Brain pericyte (primary cell): ENCODE data around the gene FBP1.
"Not testable (repeated sequence)": the region's sequence is repeated elsewhere in the genome, so short reads cannot be mapped to it uniquely, and the experiment has no call there.

Experiments
- DNase-seq: peaks from one replicate; pipeline ENCODE4 v3.0.0-alpha.2; 2012; ENCODE audit warnings: low read depth, low spot score

The FBP1 gene

DNA sequence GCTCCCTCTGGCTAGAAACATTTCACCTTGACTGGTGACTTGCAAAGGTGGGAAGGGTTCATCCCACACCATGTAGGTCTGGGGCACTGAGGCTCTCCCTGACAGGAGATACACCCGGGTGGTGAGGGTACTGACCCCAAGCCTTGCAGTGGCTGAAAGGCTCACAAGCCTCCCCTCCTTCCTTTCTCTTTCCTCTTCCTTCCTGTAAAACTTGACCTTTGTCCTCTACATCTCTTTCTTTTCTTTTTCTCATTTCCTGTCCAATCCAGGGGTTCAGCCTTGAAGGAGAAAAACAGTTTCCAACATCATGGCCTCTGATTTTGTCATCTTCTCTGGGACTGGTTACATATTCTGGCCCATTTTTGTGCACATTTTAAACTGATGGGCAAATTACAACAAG, 62.3 kb downstream of the FBP1 start:
- DNase-seq = no peak

DNA sequence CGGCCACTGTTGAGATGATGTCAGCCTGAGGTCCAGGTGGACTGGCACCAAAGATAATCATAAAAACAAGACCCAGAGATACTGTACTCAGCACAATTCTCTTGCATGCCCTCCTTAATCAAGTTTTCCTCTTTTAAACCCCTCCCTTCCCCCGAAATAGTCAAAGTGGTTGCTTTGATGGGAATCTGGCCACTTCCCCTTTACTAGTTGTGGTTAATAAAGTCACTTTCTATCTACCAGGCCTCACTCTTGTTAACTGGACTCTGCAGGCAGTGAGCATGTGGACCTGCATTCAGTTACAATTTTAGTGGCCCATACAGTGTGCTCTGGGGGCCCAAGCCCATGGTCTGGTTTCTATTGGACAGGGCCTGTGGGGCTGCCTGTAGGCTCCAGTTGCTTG, 63.2 kb downstream of the FBP1 start:
- DNase-seq = no peak

DNA sequence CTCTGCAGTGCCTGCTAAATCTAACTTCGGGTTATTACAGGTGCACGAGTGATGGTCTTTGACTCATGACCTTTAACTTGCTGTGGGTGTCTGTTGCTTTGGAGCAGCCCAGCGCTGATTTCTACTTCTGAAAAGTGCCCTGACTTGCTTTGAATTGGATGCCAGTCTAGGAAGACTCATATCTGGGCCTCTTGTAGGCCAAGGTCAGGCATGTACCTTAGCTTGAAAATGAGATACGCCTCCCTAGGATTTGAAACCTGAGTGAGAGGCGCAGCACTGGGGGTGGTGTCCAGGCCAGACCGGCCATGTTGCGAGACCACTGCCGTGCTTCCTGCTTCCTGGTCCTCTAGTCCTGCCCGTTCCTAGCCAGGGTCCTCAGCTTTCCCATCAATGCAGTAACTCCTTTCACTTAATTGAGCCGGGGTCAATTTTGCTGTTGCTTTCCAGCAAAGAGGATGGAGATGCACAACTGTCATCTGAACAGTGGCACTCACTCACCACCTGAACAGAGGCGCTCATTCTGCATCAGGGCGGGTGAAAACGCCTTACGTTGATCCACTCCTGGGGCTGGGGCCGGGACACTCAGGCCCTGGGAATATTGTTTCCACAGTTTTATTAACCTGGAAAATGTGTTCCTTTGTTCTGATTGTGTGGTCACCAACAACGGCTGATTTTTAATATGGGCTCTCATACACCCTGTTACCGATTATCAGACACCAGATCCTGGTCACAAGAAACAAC, 70.2 kb downstream of the FBP1 start:
- DNase-seq = no peak

DNA sequence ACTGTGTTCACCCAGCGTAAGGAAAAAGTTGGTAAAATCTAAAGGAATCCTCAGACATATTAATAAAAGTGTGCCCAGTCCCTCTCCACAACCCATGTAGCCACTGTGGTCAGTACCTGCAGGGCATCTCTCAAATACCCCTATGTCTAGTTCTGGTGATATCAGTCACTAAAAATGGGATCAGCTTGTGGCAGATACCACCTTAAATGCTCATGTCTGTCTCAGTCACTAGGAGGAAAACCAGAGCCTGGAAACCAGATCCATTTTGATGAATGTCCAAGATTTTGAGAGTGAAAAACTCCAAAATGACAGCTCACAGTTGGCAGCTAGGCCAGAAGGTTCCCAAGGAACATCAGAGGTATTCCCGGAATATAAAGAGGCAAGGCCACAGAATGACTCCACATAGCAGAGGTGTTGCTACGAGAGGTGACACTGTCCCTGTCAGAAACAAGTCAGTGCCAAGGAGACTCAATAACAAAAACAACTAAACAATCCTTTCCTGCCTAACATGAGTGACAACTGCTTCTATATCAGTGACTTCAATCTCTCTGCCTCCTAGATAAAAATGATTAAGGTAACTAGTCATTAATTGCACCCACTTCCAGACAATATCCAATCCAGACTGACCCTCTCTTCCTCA, 70.9 kb downstream of the FBP1 start:
- DNase-seq = no peak

DNA sequence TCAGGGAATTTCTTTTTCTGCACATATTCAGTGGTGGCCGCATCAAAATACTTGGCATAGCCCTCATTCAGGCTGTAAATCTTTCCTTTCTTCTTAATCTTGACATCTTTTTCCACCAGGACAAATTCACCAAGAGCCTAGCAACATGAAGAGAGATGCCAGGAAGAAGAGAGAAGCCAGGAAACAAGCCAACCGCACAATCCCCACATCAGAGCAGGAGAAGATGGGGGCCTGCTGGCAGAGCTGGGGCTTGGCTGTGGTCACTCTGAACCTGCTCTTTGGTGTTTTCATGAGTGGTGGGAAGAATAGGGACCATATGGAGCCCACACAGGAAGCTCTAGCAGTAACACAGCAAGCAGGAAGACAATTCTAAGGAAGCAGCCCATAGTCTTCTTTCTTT, 72.0 kb downstream of the FBP1 start:
- no peak for DNase-seq

DNA sequence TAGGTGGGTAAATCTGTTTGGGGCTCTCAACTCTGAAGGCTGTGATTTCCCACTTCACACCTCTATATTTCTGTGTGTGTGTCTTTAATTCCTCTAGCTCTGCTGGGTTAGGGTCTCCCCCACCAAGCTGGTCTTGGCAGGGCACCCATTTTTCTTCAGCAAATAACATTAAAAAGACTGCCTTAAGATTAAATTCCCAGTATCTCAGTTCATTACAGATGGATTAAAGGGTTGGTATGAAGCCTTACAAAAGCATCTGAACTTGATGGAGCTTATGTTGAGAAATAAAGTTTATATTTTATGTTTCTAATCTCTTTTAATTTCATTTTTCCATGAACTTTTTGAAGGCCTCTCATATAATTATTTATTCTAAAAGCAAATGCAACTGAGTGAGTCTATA, 72.8 kb downstream of the FBP1 start:
- no peak for DNase-seq

DNA sequence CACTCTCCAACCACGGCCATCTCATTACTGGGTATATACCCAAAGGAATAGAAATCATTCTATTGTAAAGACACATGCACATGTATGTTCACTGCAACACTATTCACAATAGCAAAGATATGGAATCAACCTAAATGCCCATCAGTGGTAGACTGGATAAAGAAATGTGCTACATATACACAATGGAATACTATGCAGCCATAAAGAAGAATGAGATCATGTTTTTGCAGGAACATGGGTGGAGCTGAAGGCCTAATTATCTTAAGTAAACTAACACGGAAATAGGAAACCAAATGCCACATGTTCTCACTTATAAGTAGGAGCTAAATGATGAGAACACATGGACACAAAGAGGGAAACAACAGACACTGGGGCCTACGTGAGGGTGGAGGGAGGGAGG, 75.0 kb downstream of the FBP1 start:
- DNase-seq = not testable (repeated sequence)

DNA sequence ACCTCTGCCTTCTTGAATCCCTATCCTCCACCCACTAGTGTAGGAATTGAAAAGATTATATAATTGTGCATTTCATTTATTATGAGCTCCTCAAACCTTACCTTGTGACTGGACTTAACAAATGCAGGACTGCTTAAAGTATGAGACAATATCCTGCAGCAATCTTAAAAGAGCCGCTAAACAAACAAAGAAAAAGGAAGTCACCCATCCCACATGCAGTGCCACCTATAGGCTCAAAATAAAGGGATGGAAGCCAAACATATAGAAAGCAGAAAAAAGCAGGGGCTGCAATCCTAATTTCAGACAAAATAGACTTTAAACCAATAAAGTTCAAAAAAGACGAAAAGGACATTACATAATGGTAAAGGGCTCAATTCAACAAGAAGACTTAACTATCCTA, 75.8 kb downstream of the FBP1 start:
- DNase-seq = no peak

DNA sequence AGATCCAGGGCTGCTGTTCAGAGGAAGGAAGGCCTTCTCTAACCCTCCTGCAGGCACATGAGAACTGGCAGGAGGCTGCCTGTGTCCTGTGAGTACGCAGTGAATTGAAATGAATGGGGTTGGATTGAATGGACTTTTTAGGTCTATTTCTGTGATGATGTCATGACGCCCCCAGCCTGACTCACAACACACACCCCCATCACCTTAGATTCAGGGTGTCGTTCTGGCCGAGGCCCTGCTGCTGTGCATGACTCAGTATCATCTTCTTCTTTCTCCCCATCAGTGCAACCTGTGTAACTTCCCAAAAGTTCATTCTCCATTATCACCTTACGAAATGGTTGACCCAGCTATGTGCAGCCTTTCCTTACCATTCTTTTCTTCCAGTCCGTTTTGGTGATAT, 79.1 kb downstream of the FBP1 start:
- DNase-seq = no peak

DNA sequence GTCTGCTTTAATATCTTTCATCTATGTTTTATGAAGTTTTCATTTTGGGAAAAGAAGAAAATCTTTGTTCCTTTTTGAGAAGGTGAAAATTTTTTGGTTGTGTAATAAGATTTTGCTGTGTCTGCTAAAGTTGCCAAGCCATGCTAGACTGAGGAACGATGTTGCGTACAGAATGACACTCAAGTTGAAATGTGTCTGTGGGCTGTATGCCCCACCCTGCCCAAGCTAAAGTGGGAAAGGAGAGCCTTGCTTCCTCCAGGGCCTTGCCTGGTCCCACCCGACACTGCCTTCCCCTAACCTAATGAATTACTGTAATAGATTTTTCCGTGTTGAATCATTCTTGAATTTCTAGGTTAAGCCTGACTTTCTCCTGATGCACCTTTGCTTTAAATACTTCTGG, 81.9 kb downstream of the FBP1 start:
- no peak for DNase-seq

DNA sequence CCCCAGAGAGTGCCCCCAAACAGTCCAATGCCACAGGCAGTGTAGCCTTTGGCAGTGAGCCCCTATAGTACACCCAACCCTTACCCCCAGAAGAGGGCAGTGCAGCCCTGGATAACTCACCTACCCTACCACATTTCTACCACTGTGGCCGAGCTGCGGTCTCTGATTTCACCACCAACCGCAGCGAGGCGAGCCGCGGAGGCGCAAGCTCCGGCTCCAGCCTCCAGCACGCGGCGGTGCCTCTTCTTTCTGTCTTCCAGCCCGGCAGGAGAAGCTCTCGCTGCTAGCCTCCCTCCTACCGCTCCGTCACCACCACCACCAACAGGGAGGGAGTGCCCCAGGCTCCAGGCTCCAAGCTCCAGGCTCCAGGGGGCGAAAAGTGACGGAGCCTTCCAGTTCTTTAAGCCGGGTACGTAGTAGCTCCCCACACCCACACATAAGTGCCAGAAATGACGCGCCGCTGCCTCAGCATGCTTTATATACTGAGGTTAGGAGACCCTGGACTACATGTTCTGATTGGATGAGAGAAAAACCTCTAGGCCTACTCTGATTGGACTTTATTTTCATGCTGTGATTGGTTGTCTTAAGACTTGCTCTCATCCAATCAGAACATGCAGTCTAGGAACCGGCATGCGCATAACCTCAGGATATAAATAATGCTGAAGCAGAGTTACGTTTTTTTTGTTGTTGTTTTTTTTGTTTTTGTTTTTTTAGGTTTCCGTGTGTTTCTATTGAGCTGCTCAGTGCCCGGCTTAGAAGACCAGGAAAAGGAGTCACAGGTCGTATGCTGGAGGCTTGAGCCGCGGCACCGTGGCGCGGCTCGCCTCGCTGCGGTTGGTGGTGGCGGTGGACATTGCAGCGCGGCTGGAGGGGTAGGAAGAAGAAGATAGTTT, 84.6 kb downstream of the FBP1 start, which contains the start of gene PCAT7:
TSS of gene PCAT7 (plus strand) at position 645 of the 893 bp plus-strand sequence.
- no peak for DNase-seq

DNA sequence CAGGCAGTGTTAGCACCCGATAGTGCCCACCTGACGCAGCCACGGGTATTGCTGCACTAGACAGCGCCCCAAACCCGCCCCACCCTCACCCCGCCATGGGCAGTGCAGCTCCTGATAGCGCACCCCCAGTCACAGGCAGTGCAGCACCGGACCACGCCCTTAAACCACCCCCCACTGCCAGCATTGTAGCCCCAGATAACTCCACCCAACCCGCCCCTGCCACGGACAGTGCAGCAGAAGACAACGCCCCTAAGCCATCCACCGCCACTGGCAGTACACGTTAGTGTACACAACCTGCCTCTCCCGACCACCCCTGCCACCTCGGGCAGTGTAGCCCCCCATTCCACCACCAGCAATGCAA, 85.3 kb downstream of the FBP1 start:
- no peak for DNase-seq
